ENCODE results near the gene ORC3. TPM values are rescaled to one million over a fixed set of nuclear protein-coding genes. Genes with fewer than 3 reads are reported as not detected.

The ORC3 gene
- total RNA-seq, 1 experiment from 2014 or later, result 32.7 TPM

Other genes starting within 250 kb of the ORC3 start
- gene C6orf163, start 245.3 kb upstream of the ORC3 start, total RNA-seq (2022), result 5.9 TPM in 2 replicates
- gene CFAP206, start 182.2 kb upstream of the ORC3 start, total RNA-seq (2022), result 0.14 and 0.24 TPM in 2 replicates
- gene SLC35A1, start 117.2 kb upstream of the ORC3 start, total RNA-seq (2022), result 17.5 and 19.4 TPM in 2 replicates
- gene RARS2, start 148 bp upstream of the ORC3 start, total RNA-seq (2022), result 24.4 and 24.7 TPM in 2 replicates
- gene AKIRIN2, start 112.1 kb downstream of the ORC3 start, total RNA-seq (2022), result 44.7 and 46.1 TPM in 2 replicates